Measurements from ENCODE around the gene ARHGAP18. TPM values are rescaled to one million over a fixed set of nuclear protein-coding genes. Genes with fewer than 3 reads are reported as not detected.
A peak's percentile ranks its signal among the peaks of the same experiment; 100 is the strongest.

The ARHGAP18 gene
- total and polyA plus RNA-seq, 4 donors, result 1.6 to 8.0 (median 3.0) TPM

DNA sequence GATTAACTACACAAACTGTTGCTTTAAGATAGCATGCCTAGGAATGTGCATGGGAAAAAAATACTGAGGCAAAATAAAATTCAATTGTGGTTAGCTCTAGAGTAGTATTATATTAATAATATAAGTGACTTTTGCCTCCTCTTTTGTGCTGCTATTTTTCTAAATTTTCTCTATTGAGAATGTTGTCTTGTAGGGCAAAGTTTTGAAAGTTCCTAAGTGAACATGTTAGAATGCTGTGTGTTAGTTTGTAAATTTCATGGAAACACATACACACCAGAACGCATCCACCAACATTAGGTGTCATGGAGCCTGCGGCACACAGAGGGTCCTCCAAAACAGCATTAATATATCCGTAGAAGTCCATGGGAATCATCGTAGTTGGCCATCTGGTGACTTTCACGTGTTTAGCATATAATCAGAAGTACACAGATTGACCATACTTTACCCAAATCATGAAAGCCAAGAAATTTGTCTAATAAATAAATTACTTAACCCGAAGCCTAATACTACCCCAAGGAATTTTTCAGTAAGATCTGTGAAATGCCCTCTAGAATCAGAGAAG, 25.6 kb downstream of the ARHGAP18 start:
- H3K27me3 ChIP-seq (ENCODE audit: control insufficient read depth in 4 of 4, insufficient read depth in 4 of 4, low read length in 3 of 4), result no peaks in the 10 kb centered on the region
- 92% methylated on average over 6 of the region's 6 CpGs for WGBS
- no peak for DNase-seq (ENCODE audit: low spot score)
- no peak overlapping the region for H3K4me3 ChIP-seq (ENCODE audit: low read depth in 1 of 3, low read length in 3 of 3)
- TF ChIP-seq GABPA (IDR thresholded peaks at IDR 0.05 in 1 of 2, conservative IDR thresholded peaks at IDR 0.05 in 1 of 2) (no peak), EGR1 (IDR thresholded peaks at IDR 0.05; ENCODE audit: low read depth in 2 of 2) (peak in 1 of 2 donors; percentile 7)
- peaks cover 0 to 3% (median 0%) of the 10 kb centered on the region in 4 donors for H3K4me1 ChIP-seq (ENCODE audit: control insufficient read depth in 4 of 4, insufficient read depth in 4 of 4, low read length in 3 of 4)
- peak overlapping the region in 1 of 2 donors; percentile 29 for H3K9ac ChIP-seq (ENCODE audit: low read depth in 1 of 2, low read length in 2 of 2)
- H3K36me3 ChIP-seq (ENCODE audit: control insufficient read depth in 4 of 4, insufficient read depth in 3 of 4, low read depth in 1 of 4, low read length in 3 of 4), result no peaks in the 10 kb centered on the region
- no peaks in the 10 kb centered on the region for H3K9me3 ChIP-seq (ENCODE audit: control insufficient read depth in 4 of 4, low read length in 3 of 4)
- H3K27ac ChIP-seq (ENCODE audit: low read depth in 1 of 2, low read length in 2 of 2), result peak overlapping the region; percentile 14 to 72

DNA sequence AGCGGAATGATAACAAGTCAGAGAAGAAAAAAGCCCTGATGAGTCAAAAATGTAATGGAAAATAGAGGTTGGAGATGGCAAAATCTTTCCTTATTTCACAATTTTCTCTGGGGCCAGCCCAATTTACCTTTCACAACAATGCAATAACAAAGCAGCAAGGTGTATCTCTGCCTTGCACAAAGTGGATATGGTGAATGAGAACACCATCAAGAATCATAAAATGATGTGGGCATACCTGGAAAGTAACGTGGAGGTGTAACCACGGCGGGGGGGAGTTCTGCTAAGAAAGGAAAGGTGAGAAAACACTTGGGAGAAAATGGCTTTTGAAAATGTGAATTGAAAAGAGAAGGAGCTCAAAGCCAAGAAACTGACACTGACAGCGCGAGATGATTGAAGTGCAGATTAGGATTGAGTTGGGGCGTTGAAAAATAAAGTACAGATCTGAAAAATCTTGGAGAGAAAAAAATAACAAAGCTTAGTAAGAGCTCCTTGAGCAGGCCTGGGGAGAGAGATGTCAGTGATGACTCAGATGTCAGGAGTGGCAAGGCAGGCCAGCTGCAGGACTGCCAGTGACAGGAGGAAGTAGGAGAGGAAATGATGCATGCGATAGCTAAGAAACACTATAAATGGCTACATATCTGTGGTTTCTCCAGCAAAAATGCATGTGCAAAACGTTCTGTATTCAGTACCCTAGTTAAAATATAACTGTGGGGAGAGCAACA, 26.2 kb downstream of the ARHGAP18 start:
- WGBS, result 55% methylated on average over 9 of the region's 9 CpGs
- H3K9me3 ChIP-seq (ENCODE audit: control insufficient read depth in 4 of 4, low read length in 3 of 4), result no peaks in the 10 kb centered on the region
- H3K4me1 ChIP-seq (ENCODE audit: control insufficient read depth in 4 of 4, insufficient read depth in 4 of 4, low read length in 3 of 4), result peaks cover 0 to 3% (median 0%) of the 10 kb centered on the region in 4 donors
- no peaks in the 10 kb centered on the region for H3K36me3 ChIP-seq (ENCODE audit: control insufficient read depth in 4 of 4, insufficient read depth in 3 of 4, low read depth in 1 of 4, low read length in 3 of 4)
- H3K27ac ChIP-seq (ENCODE audit: low read depth in 1 of 2, low read length in 2 of 2), result peak overlapping the region; percentile 70 to 72
- peak overlapping the region in 1 of 2 donors; percentile 29 for H3K9ac ChIP-seq (ENCODE audit: low read depth in 1 of 2, low read length in 2 of 2)
- DNase-seq (ENCODE audit: low spot score), result no peak
- H3K27me3 ChIP-seq (ENCODE audit: control insufficient read depth in 4 of 4, insufficient read depth in 4 of 4, low read length in 3 of 4), result no peaks in the 10 kb centered on the region
- H3K4me3 ChIP-seq (ENCODE audit: low read depth in 1 of 3, low read length in 3 of 3), result no peak overlapping the region
- TF ChIP-seq EGR1 (IDR thresholded peaks at IDR 0.05; ENCODE audit: low read depth in 2 of 2) (peak in 1 of 2 donors; percentile 24), HNF4A (conservative IDR thresholded peaks at IDR 0.05) (no peak), YY1 (IDR thresholded peaks at IDR 0.05) (peak; percentile 60), NR2F2 (IDR thresholded peaks at IDR 0.05) (peak; percentile 47), TAF1 (conservative IDR thresholded peaks at IDR 0.05) (no peak), FOXA2 (IDR thresholded peaks at IDR 0.05) (no peak), RXRA (IDR thresholded peaks at IDR 0.05) (peak in 1 of 2 donors; percentile 11), SP1 (IDR thresholded peaks at IDR 0.05) (peak; percentile 44), JUND (IDR thresholded peaks at IDR 0.05) (peak; percentile 91 to 92), FOXA1 (IDR thresholded peaks at IDR 0.05) (no peak), RAD21 (IDR thresholded peaks at IDR 0.05) (peak in 1 of 2 donors; percentile 9)
- TF ChIP-seq, protein P1, sequence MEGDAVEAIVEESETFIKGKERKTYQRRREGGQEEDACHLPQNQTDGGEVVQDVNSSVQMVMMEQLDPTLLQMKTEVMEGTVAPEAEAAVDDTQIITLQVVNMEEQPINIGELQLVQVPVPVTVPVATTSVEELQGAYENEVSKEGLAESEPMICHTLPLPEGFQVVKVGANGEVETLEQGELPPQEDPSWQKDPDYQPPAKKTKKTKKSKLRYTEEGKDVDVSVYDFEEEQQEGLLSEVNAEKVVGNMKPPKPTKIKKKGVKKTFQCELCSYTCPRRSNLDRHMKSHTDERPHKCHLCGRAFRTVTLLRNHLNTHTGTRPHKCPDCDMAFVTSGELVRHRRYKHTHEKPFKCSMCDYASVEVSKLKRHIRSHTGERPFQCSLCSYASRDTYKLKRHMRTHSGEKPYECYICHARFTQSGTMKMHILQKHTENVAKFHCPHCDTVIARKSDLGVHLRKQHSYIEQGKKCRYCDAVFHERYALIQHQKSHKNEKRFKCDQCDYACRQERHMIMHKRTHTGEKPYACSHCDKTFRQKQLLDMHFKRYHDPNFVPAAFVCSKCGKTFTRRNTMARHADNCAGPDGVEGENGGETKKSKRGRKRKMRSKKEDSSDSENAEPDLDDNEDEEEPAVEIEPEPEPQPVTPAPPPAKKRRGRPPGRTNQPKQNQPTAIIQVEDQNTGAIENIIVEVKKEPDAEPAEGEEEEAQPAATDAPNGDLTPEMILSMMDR (IDR thresholded peaks at IDR 0.05; ENCODE audit: low read depth, low read length, missing input control), result no peak
- TF ChIP-seq, protein P2, sequence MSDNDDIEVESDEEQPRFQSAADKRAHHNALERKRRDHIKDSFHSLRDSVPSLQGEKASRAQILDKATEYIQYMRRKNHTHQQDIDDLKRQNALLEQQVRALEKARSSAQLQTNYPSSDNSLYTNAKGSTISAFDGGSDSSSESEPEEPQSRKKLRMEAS (IDR thresholded peaks at IDR 0.05), result peak; percentile 55
- TF ChIP-seq, protein P3, sequence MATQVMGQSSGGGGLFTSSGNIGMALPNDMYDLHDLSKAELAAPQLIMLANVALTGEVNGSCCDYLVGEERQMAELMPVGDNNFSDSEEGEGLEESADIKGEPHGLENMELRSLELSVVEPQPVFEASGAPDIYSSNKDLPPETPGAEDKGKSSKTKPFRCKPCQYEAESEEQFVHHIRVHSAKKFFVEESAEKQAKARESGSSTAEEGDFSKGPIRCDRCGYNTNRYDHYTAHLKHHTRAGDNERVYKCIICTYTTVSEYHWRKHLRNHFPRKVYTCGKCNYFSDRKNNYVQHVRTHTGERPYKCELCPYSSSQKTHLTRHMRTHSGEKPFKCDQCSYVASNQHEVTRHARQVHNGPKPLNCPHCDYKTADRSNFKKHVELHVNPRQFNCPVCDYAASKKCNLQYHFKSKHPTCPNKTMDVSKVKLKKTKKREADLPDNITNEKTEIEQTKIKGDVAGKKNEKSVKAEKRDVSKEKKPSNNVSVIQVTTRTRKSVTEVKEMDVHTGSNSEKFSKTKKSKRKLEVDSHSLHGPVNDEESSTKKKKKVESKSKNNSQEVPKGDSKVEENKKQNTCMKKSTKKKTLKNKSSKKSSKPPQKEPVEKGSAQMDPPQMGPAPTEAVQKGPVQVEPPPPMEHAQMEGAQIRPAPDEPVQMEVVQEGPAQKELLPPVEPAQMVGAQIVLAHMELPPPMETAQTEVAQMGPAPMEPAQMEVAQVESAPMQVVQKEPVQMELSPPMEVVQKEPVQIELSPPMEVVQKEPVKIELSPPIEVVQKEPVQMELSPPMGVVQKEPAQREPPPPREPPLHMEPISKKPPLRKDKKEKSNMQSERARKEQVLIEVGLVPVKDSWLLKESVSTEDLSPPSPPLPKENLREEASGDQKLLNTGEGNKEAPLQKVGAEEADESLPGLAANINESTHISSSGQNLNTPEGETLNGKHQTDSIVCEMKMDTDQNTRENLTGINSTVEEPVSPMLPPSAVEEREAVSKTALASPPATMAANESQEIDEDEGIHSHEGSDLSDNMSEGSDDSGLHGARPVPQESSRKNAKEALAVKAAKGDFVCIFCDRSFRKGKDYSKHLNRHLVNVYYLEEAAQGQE (IDR thresholded peaks at IDR 0.05), result peak; percentile 31

Measured in liver (tissue), 9 donors.